IMR-90 (cell line): Measurements from ENCODE around the gene EYS. TPM values are rescaled to one million over a fixed set of nuclear protein-coding genes. Genes with fewer than 3 reads are reported as not detected.

Experiments used
- ATAC-seq: fragments of 200-7000 bp; cut with Tn5 transposase; 2 replicates; pipeline ENCODE4 v1.9.1; 2020; ENCODE audit warnings: low read depth, mild to moderate bottlenecking, moderate library complexity
- BruUV-seq: library from RNA; stranded (reverse); fragments of 400-500 nt; replicated peaks from 2 replicates; lab custom pipeline; 2021; lab: Mats Ljungman, UMichigan
- CTCF ChIA-PET: fragments of 300-600 bp; formaldehyde crosslinking; extraction: SDS; loops from one replicate; lab custom pipeline; 2021; ENCODE audit warnings: antibody characterized with exemption; lab: Yijun Ruan, JAX
- POLR2A ChIA-PET: fragments of 300-600 bp; sonication (Branson Sonifier 250); formaldehyde crosslinking; loops from one replicate; lab custom pipeline; 2022; ENCODE audit warnings: antibody characterized with exemption; ENCODE audit not compliant: unreplicated experiment; lab: Charles Lee
- DNase-seq: peaks from one replicate; pipeline ENCODE4 v3.0.0; 2013
- H2AFZ ChIP-seq: replicated peaks from 2 replicates; pipeline ENCODE3; 2013; ENCODE audit warnings: low read length, mild to moderate bottlenecking; ENCODE audit not compliant: poor library complexity
- H2AK5ac ChIP-seq: 2 replicates; pipeline ENCODE4 v1.6.1; 2013; ENCODE audit warnings: low read depth, low read length, inconsistent platforms
- H2AK9ac ChIP-seq: replicated peaks from 2 replicates; pipeline ENCODE3; 2013; ENCODE audit warnings: mild to moderate bottlenecking, low read depth, low read length, moderate library complexity; ENCODE audit not compliant: poor library complexity
- H2BK120ac ChIP-seq: 2 replicates; pipeline ENCODE4 v1.6.1; 2013; ENCODE audit warnings: low read depth, low read length, inconsistent platforms
- H2BK15ac ChIP-seq: 3 replicates; pipeline ENCODE4 v1.6.1; 2013; ENCODE audit warnings: low read depth, low read length, inconsistent platforms
- H2BK20ac ChIP-seq: 2 replicates; pipeline ENCODE4 v1.6.1; 2013; ENCODE audit warnings: low read depth, mild to moderate bottlenecking, inconsistent platforms, low read length, moderate library complexity
- H2BK5ac ChIP-seq: 2 replicates; pipeline ENCODE4 v1.6.1; 2013; ENCODE audit warnings: mild to moderate bottlenecking, low read depth, low read length, inconsistent platforms; ENCODE audit not compliant: poor library complexity, severe bottlenecking
- H3K14ac ChIP-seq: replicated peaks from 2 replicates; pipeline ENCODE4 v1.6.1; 2013; ENCODE audit warnings: low read depth, low read length, inconsistent platforms
- H3K18ac ChIP-seq: 2 replicates; pipeline ENCODE4 v1.6.1; 2013; ENCODE audit warnings: low read depth, low read length, control low read depth
- H3K23ac ChIP-seq: 2 replicates; pipeline ENCODE4 v1.6.1; 2013; ENCODE audit warnings: low read depth, low read length, inconsistent platforms
- H3K27ac ChIP-seq: 2 replicates; pipeline ENCODE4 v1.5.1; 2013; ENCODE audit warnings: mild to moderate bottlenecking, control low read depth, low read length; ENCODE audit not compliant: insufficient read depth
- H3K27me3 ChIP-seq: 2 replicates; pipeline ENCODE4 v1.6.1; 2013; ENCODE audit warnings: low read length; ENCODE audit not compliant: control insufficient read depth, insufficient read depth
- H3K36me3 ChIP-seq: 2 replicates; pipeline ENCODE4 v1.6.1; 2013; ENCODE audit warnings: low read length, mixed read lengths; ENCODE audit not compliant: control insufficient read depth, insufficient read depth
- H3K4ac ChIP-seq: 2 replicates; pipeline ENCODE4 v1.6.1; 2013; ENCODE audit warnings: low read depth, low read length, inconsistent platforms
- H3K4me1 ChIP-seq: 2 replicates; pipeline ENCODE4 v1.6.1; 2013; ENCODE audit warnings: low read length, mixed read lengths; ENCODE audit not compliant: control insufficient read depth, insufficient read depth
- H3K4me2 ChIP-seq: 2 replicates; pipeline ENCODE4 v1.6.1; 2013; ENCODE audit warnings: low read depth, mild to moderate bottlenecking, control low read depth, low read length, moderate library complexity
- H3K4me3 ChIP-seq: 2 replicates; pipeline ENCODE4 v1.5.1; 2013; ENCODE audit warnings: low read depth, mild to moderate bottlenecking, control low read depth, low read length, moderate library complexity; ENCODE audit not compliant: insufficient read depth
- H3K56ac ChIP-seq: 2 replicates; pipeline ENCODE4 v1.6.1; 2013; ENCODE audit warnings: low read length, inconsistent platforms; ENCODE audit not compliant: insufficient read depth; ENCODE audit errors: extremely low read depth
- H3K79me1 ChIP-seq, 2 experiments: 2 replicates each; pipeline ENCODE4 v1.6.1; 2013; ENCODE audit warnings: low read length in 2 of 2, inconsistent platforms in 1 of 2, low read depth in 1 of 2
- H3K9ac ChIP-seq: 2 replicates; pipeline ENCODE4 v1.6.1; 2013; ENCODE audit warnings: low read depth, low read length, control low read depth
- H3K9me1 ChIP-seq: 2 replicates; pipeline ENCODE4 v1.6.1; 2013; ENCODE audit warnings: low read length, inconsistent platforms; ENCODE audit not compliant: insufficient read depth
- H3K9me3 ChIP-seq: 2 replicates; pipeline ENCODE4 v1.6.1; 2013; ENCODE audit warnings: low read length; ENCODE audit not compliant: control insufficient read depth, insufficient read depth
- H4K20me1 ChIP-seq: 2 replicates; pipeline ENCODE4 v1.6.1; 2013; ENCODE audit warnings: low read length, inconsistent platforms; ENCODE audit not compliant: insufficient read depth
- H4K5ac ChIP-seq: 2 replicates; pipeline ENCODE4 v1.6.1; 2013; ENCODE audit warnings: mild to moderate bottlenecking, low read depth, low read length, control low read depth
- H4K8ac ChIP-seq, 2 experiments: 2 replicates each; pipeline ENCODE4 v1.6.1; 2013; ENCODE audit warnings: low read depth in 2 of 2, low read length in 2 of 2, control low read depth in 1 of 2, inconsistent platforms in 1 of 2
- H4K91ac ChIP-seq: 2 replicates; pipeline ENCODE4 v1.6.1; 2013; ENCODE audit warnings: low read depth, low read length, inconsistent platforms; ENCODE audit not compliant: insufficient read depth
- CEBPB ChIP-seq: IDR thresholded peaks from 2 replicates; pipeline ENCODE4 v1.6.1; 2012; ENCODE audit warnings: low read depth, low read length, improper control_type of control experiment
- CHD1 ChIP-seq: IDR thresholded peaks from 2 replicates; pipeline ENCODE4 v1.6.1; 2012; ENCODE audit warnings: low read depth, low read length, improper control_type of control experiment
- CTCF ChIP-seq: conservative IDR thresholded peaks from 2 replicates; pipeline ENCODE4 v1.5.1; 2012; ENCODE audit warnings: mild to moderate bottlenecking, low read depth, low read length, improper control_type of control experiment
- MAFK ChIP-seq: IDR thresholded peaks from 2 replicates; pipeline ENCODE4 v1.6.1; 2012; ENCODE audit warnings: low read depth, low read length, improper control_type of control experiment
- MAZ ChIP-seq: IDR thresholded peaks from 2 replicates; pipeline ENCODE4 v1.6.1; 2012; ENCODE audit warnings: low read depth, mild to moderate bottlenecking, low read length, improper control_type of control experiment, moderate library complexity, borderline replicate concordance
- MXI1 ChIP-seq: IDR thresholded peaks from 2 replicates; pipeline ENCODE4 v1.6.1; 2012; ENCODE audit warnings: low read depth, mild to moderate bottlenecking, low read length, moderate library complexity, borderline replicate concordance
- NFE2L2 ChIP-seq: fragments of 150-350 bp; IDR thresholded peaks from 2 replicates; pipeline ENCODE4 v1.6.1; 2016; ENCODE audit warnings: low read depth, mild to moderate bottlenecking, low read length
- POLR2A ChIP-seq: IDR thresholded peaks from 2 replicates; pipeline ENCODE4 v1.6.1; 2012; ENCODE audit warnings: mild to moderate bottlenecking, low read depth, low read length
- RCOR1 ChIP-seq: IDR thresholded peaks from 2 replicates; pipeline ENCODE4 v1.6.1; 2012; ENCODE audit warnings: mild to moderate bottlenecking, low read length, improper control_type of control experiment; ENCODE audit not compliant: insufficient replicate concordance
- RFX5 ChIP-seq: IDR thresholded peaks from 2 replicates; pipeline ENCODE4 v1.8.0; 2012; ENCODE audit warnings: low read depth, mild to moderate bottlenecking, low read length, moderate library complexity
- SMC3 ChIP-seq: fragments of 150-350 bp; IDR thresholded peaks from 2 replicates; pipeline ENCODE4 v1.6.1; 2016; ENCODE audit warnings: low read depth, mild to moderate bottlenecking, antibody characterized with exemption, low read length, moderate library complexity
- USF2 ChIP-seq: fragments of 150-350 bp; IDR thresholded peaks from 2 replicates; pipeline ENCODE4 v1.6.1; 2017; ENCODE audit warnings: mild to moderate bottlenecking, antibody characterized with exemption, low read length, low read depth
- WGBS, 2 experiments: methylation state at CpG; one replicate each; pipeline versions ENCODE4 v1.1.5 to v1.1.7; 2013; ENCODE audit warnings: missing lambda C conversion rate in 2 of 2; ENCODE audit not compliant: insufficient read length in 1 of 2; ENCODE audit errors: extremely low coverage in 2 of 2; 5-methylcytosine and 5-hydroxymethylcytosine counted together
- dilution Hi-C: fragments of 300-500 bp; cut with HindIII; formaldehyde crosslinking; loops from one replicate; pipeline ENCODE4 v1.14.3; 2018; ENCODE audit warnings: low sequenced_read_pairs; ENCODE audit not compliant: unreplicated experiment
- in situ Hi-C: fragments of 300-500 bp; cut with MboI; formaldehyde crosslinking; loops from 3 replicates; pipeline ENCODE4 v1.14.3; 2019; ENCODE audit warnings: low sequenced_read_pairs, inconsistent platforms, mixed read lengths
- intact Hi-C: fragments of 100-400 bp; cut with micrococcal nuclease; formaldehyde crosslinking; loops from 2 replicates; pipeline ENCODE4 v1.10.0; 2022
- polyA plus RNA-seq, 3 experiments: library from polyadenylated mRNA; depleted of rRNA; stranded (reverse); fragments of >200 nt; gene quantifications; 2 replicates each; pipeline ENCODE4 v1.2.3, GENCODE V29; 2012; ENCODE audit warnings: low replicate concordance in 1 of 3
- total RNA-seq: library from RNA; depleted of rRNA; stranded (reverse); fragments of >200 nt; gene quantifications from 2 replicates; pipeline ENCODE4 v1.2.3, GENCODE V29; 2012
- TF ChIP-seq, protein P1 (sequence below): fragments of 150-350 bp; IDR thresholded peaks from 2 replicates; pipeline ENCODE4 v1.6.1; 2016; ENCODE audit warnings: low read depth, mild to moderate bottlenecking, low read length, moderate library complexity, borderline replicate concordance

The EYS gene
- total and polyA plus RNA-seq, 2 of the 4 experiments (the other 2 are of a cell fraction) = under 0.01 TPM; not detected in 1

- intact Hi-C loops (no loop called here), in situ Hi-C loops (no loop called here), dilution Hi-C loops (no loop called here)
- Histone ChIP-seq H3K4me1 (no peaks in the 10 kb centered on the region), H3K9me1 (no peaks in the 10 kb centered on the region), H3K4me3 (no peak overlapping the region), H4K91ac (no peak overlapping the region), H3K4me2 (no peak overlapping the region), H3K56ac (no peak overlapping the region), H2BK120ac (no peak overlapping the region), H3K9ac (no peak overlapping the region), H3K23ac (no peak overlapping the region), H4K5ac (no peak overlapping the region), H3K9me3 (peaks cover 2% of the 10 kb centered on the region; the same call in 1 of the 2 replicates), H3K14ac (no peak overlapping the region), H2BK5ac (no peak overlapping the region), H3K27ac (no peak overlapping the region), H2AK5ac (no peak overlapping the region), H3K27me3 (no peaks in the 10 kb centered on the region), H3K18ac (no peak overlapping the region), H3K4ac (no peak overlapping the region), H4K20me1 (no peaks in the 10 kb centered on the region), H3K79me1 (no peaks in the 10 kb centered on the region), H2BK15ac (no peak overlapping the region), H4K8ac (no peak overlapping the region), H2BK20ac (no peak overlapping the region), H2AFZ (no peak overlapping the region), H2AK9ac (no peak overlapping the region), H3K36me3 (no peaks in the 10 kb centered on the region)
- no CpG with 5 or more reads among the region's 1 CpG for WGBS, 2 experiments
- ATAC-seq = no peak
- DNase-seq = no peak
- POLR2A ChIA-PET = no interaction called here
- BruUV-seq = no TSS peak
- TF ChIP-seq MXI1 (no peak), CEBPB (no peak), RCOR1 (no peak), MAZ (no peak), SMC3 (no peak), CTCF (no peak), MAFK (no peak), NFE2L2 (no peak), USF2 (no peak), POLR2A (no peak), CHD1 (no peak), RFX5 (no peak)
- TF ChIP-seq, protein P1, sequence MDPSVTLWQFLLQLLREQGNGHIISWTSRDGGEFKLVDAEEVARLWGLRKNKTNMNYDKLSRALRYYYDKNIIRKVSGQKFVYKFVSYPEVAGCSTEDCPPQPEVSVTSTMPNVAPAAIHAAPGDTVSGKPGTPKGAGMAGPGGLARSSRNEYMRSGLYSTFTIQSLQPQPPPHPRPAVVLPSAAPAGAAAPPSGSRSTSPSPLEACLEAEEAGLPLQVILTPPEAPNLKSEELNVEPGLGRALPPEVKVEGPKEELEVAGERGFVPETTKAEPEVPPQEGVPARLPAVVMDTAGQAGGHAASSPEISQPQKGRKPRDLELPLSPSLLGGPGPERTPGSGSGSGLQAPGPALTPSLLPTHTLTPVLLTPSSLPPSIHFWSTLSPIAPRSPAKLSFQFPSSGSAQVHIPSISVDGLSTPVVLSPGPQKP = no peak
- CTCF ChIA-PET = no interaction called here
Measured at GRCh38 chr6:64467656-64468055, 1239.4 kb downstream of the EYS start.
